HG02981 (cell line): ENCODE data around the gene PEAK1.

ENCODE experiments used
- ATAC-seq: cut with Tn5 transposase; IDR thresholded peaks from one replicate; pipeline ENCODE4 v1.9.1; 2021; ENCODE audit warnings: mild to moderate bottlenecking, moderate library complexity; ENCODE audit not compliant: unreplicated experiment

PEAK1 gene

GRCh38 chr15:77099741-77100463, 320.0 kb downstream of the PEAK1 start:
- no peak for ATAC-seq

GRCh38 chr15:77098572-77098971, 321.3 kb downstream of the PEAK1 start:
- no peak for ATAC-seq

DNA sequence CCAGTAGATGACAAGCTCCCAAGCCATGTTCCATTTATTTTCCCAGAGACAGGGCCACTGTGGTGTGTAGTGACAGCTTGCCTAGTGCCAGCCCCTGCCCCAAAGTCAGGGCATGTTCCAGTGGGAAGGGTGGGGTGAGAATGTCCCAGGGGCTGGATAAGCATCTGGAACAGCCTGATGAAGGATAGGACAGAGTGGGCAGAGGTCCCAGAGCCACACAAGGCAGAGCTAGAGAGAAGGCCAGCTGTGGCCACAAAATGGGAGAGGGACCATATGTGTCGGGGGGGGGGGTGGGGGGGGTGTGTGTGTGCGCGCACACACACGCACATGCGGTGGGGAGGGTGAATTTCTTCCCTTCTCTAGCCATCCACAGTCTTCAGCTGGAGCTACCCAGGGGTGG, 322.0 kb downstream of the PEAK1 start:
- ATAC-seq: no peak

GRCh38 chr15:77097248-77097721, 322.6 kb downstream of the PEAK1 start:
- ATAC-seq: no peak

DNA sequence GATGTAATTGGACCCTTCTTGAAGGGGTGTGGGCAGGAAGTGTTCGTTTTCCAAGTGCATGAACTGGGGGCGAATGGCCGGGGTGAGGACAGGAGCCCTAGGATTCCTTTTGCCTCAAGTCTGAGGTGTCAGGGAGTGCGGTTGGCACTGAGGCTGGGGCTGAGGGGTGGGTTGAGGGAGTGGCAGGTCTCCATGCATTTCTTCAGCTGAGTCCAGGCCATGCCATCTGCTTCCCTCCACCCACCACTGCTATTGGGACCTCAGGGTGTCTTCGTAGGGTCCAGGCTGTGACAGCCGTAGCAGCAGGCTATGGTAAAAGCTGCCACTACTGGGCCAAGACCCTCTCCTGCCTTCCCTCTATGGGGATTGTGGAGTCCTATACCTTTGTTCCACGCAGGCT, 323.4 kb downstream of the PEAK1 start:
- no peak for ATAC-seq

DNA sequence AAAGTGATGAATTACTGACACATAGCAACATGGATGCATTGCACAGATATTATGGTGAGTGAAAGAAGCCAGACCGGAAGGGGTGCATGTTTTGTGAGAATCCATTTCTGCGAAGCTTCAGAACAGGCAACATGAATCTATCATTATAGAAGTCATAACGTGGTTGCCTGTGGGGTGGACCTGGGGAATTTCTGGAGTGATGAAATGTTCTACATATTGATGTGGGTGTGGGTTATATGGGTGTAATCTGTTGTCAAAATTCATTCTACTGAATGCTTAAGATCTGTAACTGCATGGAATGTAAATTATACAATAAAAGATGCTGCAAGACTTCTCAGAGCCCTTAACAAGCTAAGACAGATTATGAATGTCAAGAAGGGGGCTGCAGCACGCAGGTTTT, 323.8 kb downstream of the PEAK1 start:
- ATAC-seq: no peak

GRCh38 chr15:77094397-77095030, 325.4 kb downstream of the PEAK1 start:
- ATAC-seq: no peak

DNA sequence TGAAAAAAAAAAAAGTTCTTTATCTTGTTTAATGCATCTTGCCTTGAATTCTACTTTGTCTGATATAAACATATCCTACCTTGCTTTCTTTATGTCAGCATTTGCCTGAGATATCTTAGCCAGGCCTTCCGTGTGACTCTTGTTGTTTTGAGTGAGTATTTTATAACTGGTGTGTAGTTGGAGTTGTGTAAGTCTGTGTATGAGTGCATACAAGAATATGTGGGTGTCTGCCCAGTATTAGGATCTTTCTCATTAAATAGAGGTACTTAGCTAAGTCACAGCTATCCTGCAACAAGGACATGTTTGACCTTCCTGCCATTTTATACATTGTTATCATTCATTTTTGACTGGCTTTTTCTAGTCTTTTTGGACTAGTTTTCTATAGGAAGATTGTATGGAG, 326.5 kb downstream of the PEAK1 start:
- no peak for ATAC-seq

DNA sequence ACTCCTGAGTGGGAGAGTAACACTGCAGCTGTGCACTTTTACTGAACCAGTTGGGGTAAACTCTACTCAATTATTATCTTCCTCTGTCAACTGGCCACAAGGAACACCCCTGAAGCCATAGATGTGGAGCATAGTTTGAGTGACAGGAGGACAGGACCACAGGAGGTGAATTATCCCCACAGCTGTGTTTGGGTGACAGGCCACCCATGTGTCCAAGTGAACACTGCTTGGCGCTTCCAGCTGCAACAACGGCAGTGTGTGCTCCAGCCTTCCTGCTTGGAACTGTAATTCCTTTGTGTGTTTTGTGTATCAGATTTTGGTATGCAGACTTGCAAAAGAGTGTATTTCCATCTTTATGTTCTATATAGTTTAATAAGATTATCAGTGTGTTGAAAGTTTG, 328.8 kb downstream of the PEAK1 start:
- no peak for ATAC-seq

- ATAC-seq: no peak
Observed at GRCh38 chr15:77087213-77087612, 332.7 kb downstream of the PEAK1 start.

GRCh38 chr15:77085297-77085696, 334.6 kb downstream of the PEAK1 start:
- no peak for ATAC-seq

DNA sequence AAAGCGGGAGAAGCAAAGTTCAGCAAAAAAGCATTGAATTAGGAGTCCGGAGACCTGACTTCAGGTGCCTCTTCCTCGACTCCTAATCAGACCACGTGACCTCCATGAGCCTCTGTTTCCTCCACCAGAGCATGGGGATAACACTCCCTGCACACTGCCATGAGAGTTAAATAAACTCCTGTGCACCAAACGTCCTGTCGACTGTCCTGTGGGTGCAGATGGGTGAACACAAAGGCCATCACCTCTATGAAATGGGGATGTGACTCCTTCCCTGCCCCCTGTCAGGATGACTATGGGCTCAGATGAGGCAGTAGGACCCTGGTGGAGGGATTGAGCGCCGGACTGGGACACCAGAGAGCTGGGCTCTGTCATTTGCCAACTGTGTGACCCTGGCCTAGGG, 335.5 kb downstream of the PEAK1 start:
- no peak for ATAC-seq

GRCh38 chr15:77083381-77084160, 336.3 kb downstream of the PEAK1 start:
- peak; percentile 84 for ATAC-seq

- ATAC-seq: no peak
Observed at GRCh38 chr15:77081971-77082370, 337.9 kb downstream of the PEAK1 start.

- no peak for ATAC-seq
Observed at GRCh38 chr15:77076323-77076915, 343.5 kb downstream of the PEAK1 start.

DNA sequence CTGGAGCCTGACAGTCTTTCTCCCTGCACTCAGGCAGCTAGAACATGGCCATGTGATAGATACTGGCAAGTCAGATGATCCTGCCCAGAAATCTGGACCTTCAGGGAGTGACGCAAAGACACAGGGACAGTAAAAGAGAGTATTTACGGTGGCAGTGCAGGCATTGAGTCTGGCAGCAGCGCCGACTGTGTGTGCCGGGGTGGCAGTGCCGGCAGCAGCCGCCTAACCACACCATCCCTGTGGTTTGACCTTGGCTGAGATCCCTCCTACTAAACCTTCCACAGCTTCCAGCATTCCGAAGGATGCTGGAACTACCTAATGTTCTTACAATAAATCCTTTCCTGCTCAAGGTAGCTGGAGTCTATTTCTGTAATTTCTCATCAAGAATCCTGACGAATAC, 344.4 kb downstream of the PEAK1 start:
- ATAC-seq: no peak

DNA sequence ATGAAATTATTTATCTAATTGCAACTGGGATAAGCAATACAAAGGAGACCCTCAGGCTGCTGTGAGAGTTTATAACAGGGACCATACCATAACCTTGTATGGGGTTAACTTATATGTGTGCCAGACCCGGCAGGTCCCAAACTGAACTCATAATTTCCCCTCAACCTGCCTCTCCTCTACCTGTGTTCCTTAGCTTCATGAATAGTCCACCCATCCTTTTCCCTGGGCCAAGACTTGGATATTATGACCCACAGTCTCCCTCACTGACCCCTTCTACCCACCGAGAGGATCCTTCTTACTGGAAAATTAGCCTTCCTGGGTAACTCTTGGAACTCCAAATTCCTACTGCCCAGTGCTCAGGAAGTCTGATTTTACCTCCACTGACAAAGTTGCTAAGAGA, 345.6 kb downstream of the PEAK1 start:
- no peak for ATAC-seq

DNA sequence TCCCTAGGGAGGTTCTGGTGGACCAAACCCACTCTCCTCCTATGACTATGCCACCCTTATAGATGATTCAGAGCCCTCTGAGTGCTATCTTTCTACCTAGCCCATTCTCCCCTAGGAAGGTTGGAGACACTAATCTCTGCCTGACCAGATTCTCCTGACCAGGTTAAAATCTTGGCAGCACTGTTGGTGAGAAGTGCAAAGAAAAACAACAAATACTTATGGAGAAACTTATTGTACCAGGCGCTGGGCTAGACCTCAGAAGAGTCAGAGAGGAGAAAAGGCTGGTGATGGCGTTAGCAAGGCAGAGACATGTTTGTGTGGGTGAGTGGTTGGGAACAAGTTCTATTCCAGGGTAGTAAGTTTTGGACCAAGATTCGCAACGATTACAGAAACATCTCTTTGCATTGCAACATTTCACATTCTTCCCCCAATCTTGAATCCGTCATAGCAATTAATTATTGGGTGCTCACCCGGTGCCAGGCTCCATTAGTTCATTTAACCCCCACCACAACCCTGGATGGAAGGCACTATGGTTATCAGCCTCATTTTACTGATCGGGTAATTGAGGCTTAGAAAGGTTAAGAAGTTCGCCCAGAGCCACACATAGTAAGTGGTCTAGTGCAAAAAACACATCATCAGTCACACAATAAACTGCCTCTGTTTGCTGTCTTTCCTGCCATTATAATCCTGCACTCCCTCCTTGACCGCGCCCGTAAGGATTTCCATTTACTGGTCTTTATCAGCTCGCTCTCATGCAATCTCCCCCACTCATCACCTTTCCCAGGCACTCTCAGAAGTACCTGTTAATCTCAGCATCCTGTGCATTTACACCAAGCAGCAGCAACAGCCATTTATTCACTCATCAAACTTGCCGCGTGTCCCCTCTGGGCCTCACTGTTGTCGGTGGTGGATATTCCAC, 348.3 kb downstream of the PEAK1 start:
- no peak for ATAC-seq

- peak; percentile 93 for ATAC-seq
Observed at GRCh38 chr15:77070495-77071304, 349.2 kb downstream of the PEAK1 start, which contains the start of gene TSPAN3. TSPAN3 (minus strand) TSS chr15:77071109; CDS start chr15:77070954, 155 bp downstream.

GRCh38 chr15:77070180-77070494, 349.8 kb downstream of the PEAK1 start:
- ATAC-seq: no peak
